ENCODE results near the gene SCN2A. TPM values are rescaled to one million over a fixed set of nuclear protein-coding genes. Genes with fewer than 3 reads are reported as not detected.

The SCN2A gene
- total and polyA plus RNA-seq, 2 donors (not counting 3 experiments of a cell fraction or from before 2014, with no cell fraction given) = not detected

GRCh38 chr2:165287094-165287778 lies 48.0 kb downstream of the SCN2A start:
- no peak overlapping the region for H2AFZ ChIP-seq (ENCODE audit: low read depth, low read length)
- TF ChIP-seq CTCF (IDR thresholded peaks at IDR 0.05; ENCODE audit: extremely low read depth in 1 of 2, insufficient read depth in 1 of 2, low read depth in 1 of 2, low read length in 2 of 2) = no peak
- no peak for TF ChIP-seq FOS (IDR thresholded peaks at IDR 0.05; ENCODE audit: borderline replicate concordance, insufficient read depth, low read length)
- TF ChIP-seq MAX (IDR thresholded peaks at IDR 0.05; ENCODE audit: insufficient read depth, insufficient read length) = no peak
- no peak for TF ChIP-seq POLR2A (IDR thresholded peaks at IDR 0.05; ENCODE audit: low read depth, low read length)
- TF ChIP-seq MYC (IDR thresholded peaks at IDR 0.05; ENCODE audit: low read depth, low read length) = no peak
- TF ChIP-seq JUN (IDR thresholded peaks at IDR 0.05; ENCODE audit: borderline replicate concordance, insufficient read depth, insufficient read length, low read depth) = no peak
- TF ChIP-seq POLR2AphosphoS5 (IDR thresholded peaks at IDR 0.05; ENCODE audit: insufficient read depth, low read depth, low read length) = no peak
- no peak for TF ChIP-seq EZH2 (IDR thresholded peaks at IDR 0.05; ENCODE audit: borderline replicate concordance, low read depth, low read length, severe bottlenecking)
- TF ChIP-seq GATA2 (IDR thresholded peaks at IDR 0.05; ENCODE audit: insufficient read depth, insufficient read length, low read depth, low read length) = no peak
- H3K79me2 ChIP-seq (ENCODE audit: control insufficient read depth, insufficient read depth, low read length) = no peaks in the 10 kb centered on the region
- no TSS peak for BruUV-seq (replicated peaks)
- POLR2A ChIA-PET = no interaction called here
- no peaks in the 10 kb centered on the region for H3K4me1 ChIP-seq (ENCODE audit: control insufficient read depth, extremely low read depth, insufficient read depth, low read length)
- peaks cover 0 to 3% of the 10 kb centered on the region in 2 experiments for H3K27me3 ChIP-seq (ENCODE audit: control insufficient read depth in 2 of 2, insufficient read depth in 2 of 2, low read length in 2 of 2)
- no peak overlapping the region for H3K4me3 ChIP-seq (replicated peaks in 1 of 3; ENCODE audit: insufficient read depth in 1 of 3, low read depth in 1 of 3, low read length in 3 of 3)
- dilution Hi-C loops (cut with MboI; ENCODE audit: extremely low pct_ligation_motif_present, low sequenced_read_pairs) (no loop called here), intact Hi-C loops (cut with micrococcal nuclease) (no loop called here)
- DNase-seq (ENCODE audit: low read depth, low spot score) (no peak), FAIRE-seq (no peak)
- no peaks in the 10 kb centered on the region for H3K36me3 ChIP-seq (ENCODE audit: control insufficient read depth in 2 of 2, extremely low read depth in 1 of 2, insufficient read depth in 2 of 2, low read length in 2 of 2)
- no peak overlapping the region for H3K27ac ChIP-seq (ENCODE audit: insufficient read depth, low read depth, low read length)
- H3K9ac ChIP-seq (replicated peaks; ENCODE audit: extremely low read depth, insufficient read depth, low read length) = no peak overlapping the region
- CTCF ChIA-PET = no interaction called here
- H3K4me2 ChIP-seq (ENCODE audit: insufficient read depth, low read length) = no peak overlapping the region
- H3K9me1 ChIP-seq (replicated peaks; ENCODE audit: control insufficient read depth, extremely low read depth, insufficient read depth, low read length) = no peaks in the 10 kb centered on the region
- H4K20me1 ChIP-seq (replicated peaks; ENCODE audit: control insufficient read depth, extremely low read depth, insufficient read depth, low read length) = no peaks in the 10 kb centered on the region
- no peaks in the 10 kb centered on the region for H3K9me3 ChIP-seq (replicated peaks; ENCODE audit: control insufficient read depth, insufficient read depth, low read length)
